GM12878 (cell line): ENCODE results near the gene SOX4. TPM values are rescaled to one million over a fixed set of nuclear protein-coding genes. Genes with fewer than 3 reads are reported as not detected.

Experiments
- ATF2 ChIP-seq: IDR thresholded peaks from 2 replicates; pipeline ENCODE4 v1.6.1; 2012; ENCODE audit warnings: low read length, inconsistent platforms
- BHLHE40 ChIP-seq, 2 experiments: fragments of 450-650 bp in 1 of 2; IDR thresholded peaks; 2 replicates each; pipeline ENCODE4 v1.6.1; 2011 to 2017; ENCODE audit warnings: low read depth in 2 of 2, borderline replicate concordance in 1 of 2, improper control_type of control experiment in 1 of 2, low read length in 1 of 2, mild to moderate bottlenecking in 1 of 2
- CHD4 ChIP-seq: fragments of 200-600 bp; sonication (generic); IDR thresholded peaks from 2 replicates; pipeline ENCODE4 v1.6.1; 2016; ENCODE audit warnings: mild to moderate bottlenecking
- E2F4 ChIP-seq: IDR thresholded peaks from 2 replicates; pipeline ENCODE4 v1.6.1; 2012; ENCODE audit warnings: low read depth, low read length, improper control_type of control experiment
- E2F8 ChIP-seq: fragments of 450-650 bp; IDR thresholded peaks from 2 replicates; pipeline ENCODE4 v1.6.1; 2018; ENCODE audit warnings: mild to moderate bottlenecking, low read depth, moderate library complexity; ENCODE audit not compliant: partially characterized antibody
- EED ChIP-seq: sonication (generic); IDR thresholded peaks from 2 replicates; pipeline ENCODE4 v1.6.1; 2016; ENCODE audit warnings: antibody characterized with exemption, low read depth
- EP300 ChIP-seq, 2 experiments: fragments of 150-350 bp in 1 of 2; IDR thresholded peaks; 2 replicates each; pipeline ENCODE4 v1.6.1; 2011 to 2012; ENCODE audit warnings: low read depth in 2 of 2, low read length in 2 of 2, borderline replicate concordance in 1 of 2, improper control_type of control experiment in 1 of 2, inconsistent platforms in 1 of 2; ENCODE audit not compliant: control insufficient read depth in 1 of 2
- HDAC6 ChIP-seq: fragments of 200-600 bp; sonication (generic); IDR thresholded peaks from one replicate; pipeline ENCODE4 v1.8.0; 2017; ENCODE audit warnings: antibody characterized with exemption; ENCODE audit not compliant: unreplicated experiment
- HDGF ChIP-seq: fragments of 450-650 bp; IDR thresholded peaks from 2 replicates; pipeline ENCODE4 v1.6.1; 2016; ENCODE audit warnings: antibody characterized with exemption
- KLF5 ChIP-seq: fragments of 450-650 bp; IDR thresholded peaks from 2 replicates; pipeline ENCODE4 v1.6.1; 2014; ENCODE audit warnings: mild to moderate bottlenecking; ENCODE audit not compliant: partially characterized antibody
- MLLT1 ChIP-seq: fragments of 450-650 bp; IDR thresholded peaks from 2 replicates; pipeline ENCODE4 v1.6.1; 2016; ENCODE audit warnings: mild to moderate bottlenecking
- NR2F1 ChIP-seq: fragments of 450-650 bp; conservative IDR thresholded peaks from 2 replicates; pipeline ENCODE4 v1.6.1; 2017; ENCODE audit warnings: mild to moderate bottlenecking
- RAD21 ChIP-seq: IDR thresholded peaks from 2 replicates; pipeline ENCODE4 v1.6.1; 2011; ENCODE audit warnings: mild to moderate bottlenecking, low read depth, low read length, moderate library complexity; ENCODE audit not compliant: insufficient read depth
- REST ChIP-seq: IDR thresholded peaks from 2 replicates; pipeline ENCODE4 v1.6.1; 2012; ENCODE audit warnings: mild to moderate bottlenecking, low read depth, low read length
- SMAD5 ChIP-seq: IDR thresholded peaks from 2 replicates; pipeline ENCODE4 v1.6.1; 2016; ENCODE audit warnings: antibody characterized with exemption, low read depth
- WRNIP1 ChIP-seq: IDR thresholded peaks from 2 replicates; pipeline ENCODE4 v1.6.1; 2011; ENCODE audit warnings: low read depth, low read length, improper control_type of control experiment, borderline replicate concordance
- ZNF207 ChIP-seq: fragments of 450-650 bp; IDR thresholded peaks from 2 replicates; pipeline ENCODE4 v1.6.1; 2014; ENCODE audit warnings: antibody characterized with exemption, mild to moderate bottlenecking, borderline replicate concordance
- polyA plus RNA-seq, 11 experiments: library from polyadenylated mRNA; depleted of rRNA in 4 of 11; unstranded in 6 of 11; stranded (reverse) in 5 of 11; fragments of >200 nt; fragmentation: Nextera tagmentation in 4 of 11; fragmentation: Illumina TruSeq in 1 of 11; extraction: Ambion mirVana in 4 of 11; extraction: Trizol in 1 of 11; gene quantifications; 1 replicate in 1 of 11; 2 replicates in 10 of 11; pipeline versions ENCODE4 v1.2.1 to v1.2.3, GENCODE V29; 2011 to 2016; ENCODE audit warnings: inconsistent platforms in 2 of 11, missing spikeins in 2 of 11, low read depth in 1 of 11
- total RNA-seq, 4 experiments: library from RNA; depleted of rRNA in 3 of 4; stranded (reverse); fragments of >200 nt in 3 of 4; fragmentation: Illumina TruSeq in 1 of 4; extraction: Trizol in 1 of 4; gene quantifications; 2 replicates each; pipeline versions ENCODE4 v1.2.1 to v1.2.3, GENCODE V29; 2013 to 2021

Gene SOX4
- total and polyA plus RNA-seq, 10 of the 15 experiments (the other 5 are each of a cell fraction or from before 2014, with no cell fraction given): 16.8 to 119 (median 26.5) TPM

GRCh38 chr6:21595285-21596144 is 2.0 kb downstream of the SOX4 start (continued):
- no peak for TF ChIP-seq E2F4
- peak in 1 of 2 experiments; percentile 4; a peak in 2 of 4 replicates for TF ChIP-seq BHLHE40 (IDR thresholded peaks at IDR 0.05; ENCODE audit: borderline replicate concordance in 1 of 2, low read depth in 2 of 2, low read length in 1 of 2)
- TF ChIP-seq ZNF207: no peak
- no peak for TF ChIP-seq HDAC6
- no peak for TF ChIP-seq WRNIP1
- peak; percentile 86 for TF ChIP-seq MLLT1
- no peak for TF ChIP-seq E2F8
- TF ChIP-seq HDGF: 0 out of 2 replicates have a peak, but pooled peaks have one; percentile 75
- peak; percentile 82 for TF ChIP-seq NR2F1
- no peak for TF ChIP-seq ATF2
- no peak for TF ChIP-seq CHD4
- no peak for TF ChIP-seq RAD21
- TF ChIP-seq REST: no peak
- no peak for TF ChIP-seq SMAD5
- 0 out of 4 replicates have a peak, but pooled peaks of 1 of the 2 experiments have one; percentile 9 for TF ChIP-seq EP300 (IDR thresholded peaks at IDR 0.05; ENCODE audit: borderline replicate concordance in 1 of 2, control insufficient read depth in 1 of 2, low read depth in 2 of 2, low read length in 2 of 2)
- TF ChIP-seq EED: no peak
- no peak for TF ChIP-seq KLF5
